Large intestine (tissue), 3 donors: ENCODE measurements around the gene PLCB1. TPM values are rescaled to one million over a fixed set of nuclear protein-coding genes. Genes with fewer than 3 reads are reported as not detected.

Experiments used
- DNase-seq, 2 donors: peaks; one replicate each; pipeline versions ENCODE4 v3.0.0 to v3.0.0-alpha.2; 2013
- H3K27ac ChIP-seq: one replicate; pipeline ENCODE4 v1.5.1; 2013; ENCODE audit warnings: low read length
- H3K27me3 ChIP-seq: 2 replicates; pipeline ENCODE4 v1.6.1; 2013; ENCODE audit warnings: low read length; ENCODE audit not compliant: control insufficient read depth, insufficient read depth
- H3K36me3 ChIP-seq: 2 replicates; pipeline ENCODE4 v1.6.1; 2013; ENCODE audit warnings: low read length; ENCODE audit not compliant: control insufficient read depth, insufficient read depth
- H3K4me1 ChIP-seq: one replicate; pipeline ENCODE4 v1.6.1; 2013; ENCODE audit warnings: low read length; ENCODE audit not compliant: control insufficient read depth, insufficient read depth
- H3K4me3 ChIP-seq: one replicate; pipeline ENCODE4 v1.5.1; 2013; ENCODE audit warnings: low read length
- H3K9me3 ChIP-seq: one replicate; pipeline ENCODE4 v1.6.1; 2013; ENCODE audit warnings: mild to moderate bottlenecking, low read depth, low read length, moderate library complexity; ENCODE audit not compliant: control insufficient read depth
- WGBS: methylation state at CpG from one replicate; pipeline ENCODE4 v1.1.5; 2013; ENCODE audit warnings: low lambda C conversion rate; ENCODE audit not compliant: insufficient coverage; 5-methylcytosine and 5-hydroxymethylcytosine counted together
- polyA plus RNA-seq: library from polyadenylated mRNA; unstranded; fragments of 120-200 nt; gene quantifications from one replicate; pipeline ENCODE4 v1.2.1, GENCODE V29; 2013

Gene PLCB1
- polyA plus RNA-seq, 1 donor = 7.4 TPM

GRCh38 chr20:8663424-8663823 is 531.4 kb downstream of the PLCB1 start:
- Histone ChIP-seq H3K4me1 (no peaks in the 10 kb centered on the region), H3K36me3 (no peaks in the 10 kb centered on the region), H3K4me3 (no peak overlapping the region), H3K9me3 (no peaks in the 10 kb centered on the region), H3K27ac (no peak overlapping the region), H3K27me3 (no peaks in the 10 kb centered on the region)
- 80% methylated on average over 1 of the region's 1 CpG for WGBS
- no peak for DNase-seq

- no peak overlapping the region for H3K27ac ChIP-seq
- H3K27me3 ChIP-seq = no peaks in the 10 kb centered on the region
- no CpG with 5 or more reads among the region's 4 CpGs for WGBS
- H3K4me1 ChIP-seq = no peaks in the 10 kb centered on the region
- DNase-seq = no peak
- no peaks in the 10 kb centered on the region for H3K36me3 ChIP-seq
- H3K4me3 ChIP-seq = no peak overlapping the region
- no peaks in the 10 kb centered on the region for H3K9me3 ChIP-seq
These were observed 532.7 kb downstream of the PLCB1 start for GRCh38 chr20:8664778-8665177.

GRCh38 chr20:8667306-8667705 is 535.2 kb downstream of the PLCB1 start:
- Histone ChIP-seq H3K9me3 (no peaks in the 10 kb centered on the region), H3K4me1 (no peaks in the 10 kb centered on the region), H3K4me3 (no peak overlapping the region), H3K36me3 (no peaks in the 10 kb centered on the region), H3K27ac (no peak overlapping the region), H3K27me3 (no peaks in the 10 kb centered on the region)
- WGBS = 100% methylated on average over 3 of the region's 3 CpGs
- no peak for DNase-seq

- no peaks in the 10 kb centered on the region for H3K9me3 ChIP-seq
- no peak overlapping the region for H3K4me3 ChIP-seq
- H3K4me1 ChIP-seq = no peaks in the 10 kb centered on the region
- H3K27me3 ChIP-seq = no peaks in the 10 kb centered on the region
- DNase-seq = no peak
- H3K27ac ChIP-seq = no peak overlapping the region
- H3K36me3 ChIP-seq = no peaks in the 10 kb centered on the region
- WGBS = 30% methylated on average over 2 of the region's 4 CpGs
These were observed 538.3 kb downstream of the PLCB1 start for GRCh38 chr20:8670207-8670892.

GRCh38 chr20:8670893-8671215 is 538.8 kb downstream of the PLCB1 start:
- DNase-seq = peak in 1 of 2 donors; percentile 16
- no CpG with 5 or more reads among the region's 3 CpGs for WGBS
- Histone ChIP-seq H3K4me1 (no peaks in the 10 kb centered on the region), H3K36me3 (no peaks in the 10 kb centered on the region), H3K4me3 (no peak overlapping the region), H3K27ac (no peak overlapping the region), H3K27me3 (no peaks in the 10 kb centered on the region), H3K9me3 (no peaks in the 10 kb centered on the region)

GRCh38 chr20:8671370-8671961 is 539.4 kb downstream of the PLCB1 start:
- Histone ChIP-seq H3K4me1 (no peaks in the 10 kb centered on the region), H3K27me3 (no peaks in the 10 kb centered on the region), H3K9me3 (no peaks in the 10 kb centered on the region), H3K27ac (no peak overlapping the region), H3K36me3 (no peaks in the 10 kb centered on the region), H3K4me3 (no peak overlapping the region)
- WGBS = no CpG with 5 or more reads among the region's 7 CpGs
- DNase-seq = no peak

- no peaks in the 10 kb centered on the region for H3K9me3 ChIP-seq
- no peaks in the 10 kb centered on the region for H3K36me3 ChIP-seq
- no peak overlapping the region for H3K4me3 ChIP-seq
- no peaks in the 10 kb centered on the region for H3K4me1 ChIP-seq
- H3K27me3 ChIP-seq = no peaks in the 10 kb centered on the region
- no peak for DNase-seq
- no CpG with 5 or more reads among the region's 2 CpGs for WGBS
- H3K27ac ChIP-seq = no peak overlapping the region
These were observed 541.0 kb downstream of the PLCB1 start for GRCh38 chr20:8673116-8673515.

GRCh38 chr20:8675896-8676295 is 543.8 kb downstream of the PLCB1 start:
- DNase-seq = no peak
- Histone ChIP-seq H3K27me3 (no peaks in the 10 kb centered on the region), H3K4me1 (no peaks in the 10 kb centered on the region), H3K4me3 (no peak overlapping the region), H3K9me3 (no peaks in the 10 kb centered on the region), H3K36me3 (no peaks in the 10 kb centered on the region), H3K27ac (no peak overlapping the region)
- WGBS = no CpG with 5 or more reads among the region's 10 CpGs

- WGBS = 33% methylated on average over 2 of the region's 5 CpGs
- Histone ChIP-seq H3K27me3 (no peaks in the 10 kb centered on the region), H3K36me3 (no peaks in the 10 kb centered on the region), H3K9me3 (no peaks in the 10 kb centered on the region), H3K27ac (no peak overlapping the region), H3K4me1 (no peaks in the 10 kb centered on the region), H3K4me3 (no peak overlapping the region)
- DNase-seq = no peak
These were observed 546.2 kb downstream of the PLCB1 start for GRCh38 chr20:8678098-8678776.

- Histone ChIP-seq H3K27me3 (no peaks in the 10 kb centered on the region), H3K4me1 (no peaks in the 10 kb centered on the region), H3K27ac (no peak overlapping the region), H3K4me3 (no peak overlapping the region), H3K9me3 (no peaks in the 10 kb centered on the region), H3K36me3 (no peaks in the 10 kb centered on the region)
- no peak for DNase-seq
- no CpG with 5 or more reads among the region's 1 CpG for WGBS
These were observed 557.3 kb downstream of the PLCB1 start for GRCh38 chr20:8689337-8689736.

GRCh38 chr20:8690074-8690473 is 558.0 kb downstream of the PLCB1 start:
- Histone ChIP-seq H3K9me3 (no peaks in the 10 kb centered on the region), H3K27ac (no peak overlapping the region), H3K36me3 (no peaks in the 10 kb centered on the region), H3K4me1 (no peaks in the 10 kb centered on the region), H3K4me3 (no peak overlapping the region), H3K27me3 (no peaks in the 10 kb centered on the region)
- DNase-seq = no peak
